Right ventricle myocardium superior (tissue), 1 donor: Measurements from ENCODE around the gene ERMAP. TPM values are rescaled to one million over a fixed set of nuclear protein-coding genes. Genes with fewer than 3 reads are reported as not detected.

ENCODE experiments used
- ATAC-seq: fragments of 200-7000 bp; cut with Tn5 transposase; one replicate; pipeline ENCODE4 v1.9.1; 2020; ENCODE audit warnings: mild to moderate bottlenecking; ENCODE audit not compliant: poor library complexity
- DNase-seq: peaks from one replicate; pipeline ENCODE4 v3.0.0-alpha.2; 2020
- intact Hi-C: fragments of 100-400 bp; cut with DNase I; formaldehyde crosslinking; loops from one replicate; pipeline ENCODE4 v1.11.2; 2022
- long read RNA-seq: library from polyadenylated mRNA; unstranded; transcript quantifications from one replicate; pipeline ENCODE4 v2.0.0, GENCODE V29; 2021
- total RNA-seq: library from RNA; stranded (reverse); fragmentation: NEBNext Ultra II Directional; extraction: Animal tissue kit (Norgen Biotek cat#: 25700); gene quantifications from one replicate; pipeline ENCODE4 v1.2.1, GENCODE V29; 2021
- donor health status: DM: no; HTN: yes; CAD: no; lungs with severe emphysema.

Gene ERMAP
- 3.6 TPM for total RNA-seq
- long read RNA-seq, partial matches to known transcripts, result 0 of 7 reads
- long read RNA-seq, other reads (novel, unspliced or antisense), result 3 of 7 reads

GRCh38 chr1:42816585-42817439, at the start of gene ERMAP, which contains the start of gene SVBP:
Gene ERMAP, plus strand, starts transcription at chr1:42817122. Its CDS starts 13,327 bp downstream, at chr1:42830449.
Gene SVBP, minus strand, starts transcription at chr1:42817397. Its CDS starts 853 bp downstream, at chr1:42816544.
- intact Hi-C loops, result no loop called here
- ATAC-seq, result peak; percentile 99

GRCh38 chr1:42767510-42768000, 49.4 kb upstream of the ERMAP start:
- ATAC-seq (peak; percentile 35), DNase-seq (no peak)
- intact Hi-C loops, result no loop called here

More at GRCh38 chr1:42816585-42817439, at the start of gene ERMAP, which contains the start of gene SVBP:
- peak; percentile 96 for DNase-seq

- ATAC-seq (no peak), DNase-seq (no peak)
- intact Hi-C loops, result no loop called here
Observed at GRCh38 chr1:42768172-42768571, 48.8 kb upstream of the ERMAP start.

- intact Hi-C loops, result no loop called here
- DNase-seq, result no peak
- no peak for ATAC-seq
Observed at GRCh38 chr1:42769811-42770210, 47.1 kb upstream of the ERMAP start.

- intact Hi-C loops, result no loop called here
- DNase-seq, result no peak
Observed at GRCh38 chr1:42773420-42773819, 43.5 kb upstream of the ERMAP start.

GRCh38 chr1:42774928-42775526, 41.9 kb upstream of the ERMAP start:
- ATAC-seq (no peak), DNase-seq (no peak)
- intact Hi-C loops, result loop anchor here (5.0 kb wide), 1 partner anchor 297 kb away; no protein-coding TSS in a partner anchor

More at GRCh38 chr1:42773420-42773819, 43.5 kb upstream of the ERMAP start:
- no peak for ATAC-seq

- intact Hi-C loops, result loop anchor here (5.0 kb wide), 1 partner anchor 296 kb away; no protein-coding TSS in a partner anchor
Observed at GRCh38 chr1:42776502-42776901, 40.4 kb upstream of the ERMAP start.

GRCh38 chr1:42777852-42778251, 39.1 kb upstream of the ERMAP start:
- intact Hi-C loops, result loop anchor here (5.0 kb wide), 1 partner anchor 294 kb away; no protein-coding TSS in a partner anchor
- ATAC-seq (peak; percentile 73), DNase-seq (no peak)

More at GRCh38 chr1:42776502-42776901, 40.4 kb upstream of the ERMAP start:
- DNase-seq (no peak), ATAC-seq (no peak)

GRCh38 chr1:42779725-42780124, 37.2 kb upstream of the ERMAP start:
- DNase-seq (no peak), ATAC-seq (no peak)
- intact Hi-C loops, result loop anchor here (5.0 kb wide), 1 partner anchor 293 kb away; no protein-coding TSS in a partner anchor

- intact Hi-C loops, result no loop called here
- no peak for DNase-seq
Observed at GRCh38 chr1:42780176-42780575, 36.7 kb upstream of the ERMAP start.

GRCh38 chr1:42783092-42783491, 33.8 kb upstream of the ERMAP start:
- intact Hi-C loops, result no loop called here
- DNase-seq, result no peak
- no peak for ATAC-seq

More at GRCh38 chr1:42780176-42780575, 36.7 kb upstream of the ERMAP start:
- no peak for ATAC-seq

GRCh38 chr1:42784547-42784945, 32.4 kb upstream of the ERMAP start:
- no peak for ATAC-seq
- DNase-seq, result no peak
- intact Hi-C loops, result no loop called here

- peak; percentile 56 for ATAC-seq
- intact Hi-C loops, result no loop called here
- peak; percentile 55 for DNase-seq
Observed at GRCh38 chr1:42784946-42785693, 31.8 kb upstream of the ERMAP start, which contains the start of gene TMEM269. Gene TMEM269, plus strand, starts transcription at chr1:42784991. Its CDS starts 4,903 bp downstream, at chr1:42789894.

- DNase-seq (no peak), ATAC-seq (peak; percentile 26)
- intact Hi-C loops, result no loop called here
Observed at GRCh38 chr1:42786097-42786496, 30.8 kb upstream of the ERMAP start.

GRCh38 chr1:42788021-42788420, 28.9 kb upstream of the ERMAP start:
- intact Hi-C loops, result no loop called here
- DNase-seq, result no peak
- ATAC-seq, result no peak

- peak; percentile 46 for DNase-seq
- intact Hi-C loops, result no loop called here
- no peak for ATAC-seq
Observed at GRCh38 chr1:42793824-42794223, 23.1 kb upstream of the ERMAP start.

GRCh38 chr1:42797414-42797813, 19.5 kb upstream of the ERMAP start:
- no peak for DNase-seq
- intact Hi-C loops, result no loop called here
- ATAC-seq, result no peak

GRCh38 chr1:42797979-42798378, 18.9 kb upstream of the ERMAP start:
- DNase-seq (no peak), ATAC-seq (no peak)
- intact Hi-C loops, result no loop called here
